Stimulated activated memory B cell treated with anti-CD40 and anti-IgM and Interleukin-4, amounts not matched to agents 10 μg/mL and 1 μg/mL and 100 μg/mL, for 72 hours (primary cell): Measurements from ENCODE around the gene SERPINF2.
"Not testable (repeated sequence)": the region's sequence is repeated elsewhere in the genome, so short reads cannot be mapped to it uniquely, and the experiment has no call there.

Experiments
- ATAC-seq: fragments of 150-1000 bp; cut with Tn5 transposase; 2 replicates; pipeline ENCODE4 v1.10.0; 2021
- H3K27ac Mint-ChIP-seq: one replicate; pipeline ENCODE4 v1.8.0; 2022; ENCODE audit warnings: mild to moderate bottlenecking, mixed read lengths
- H3K27me3 Mint-ChIP-seq: one replicate; pipeline ENCODE4 v1.8.0; 2022; ENCODE audit warnings: mixed read lengths
- H3K36me3 Mint-ChIP-seq: one replicate; pipeline ENCODE4 v1.8.0; 2022; ENCODE audit warnings: mixed read lengths
- H3K4me1 Mint-ChIP-seq: one replicate; pipeline ENCODE4 v1.8.0; 2022; ENCODE audit warnings: mixed read lengths
- H3K4me3 Mint-ChIP-seq: one replicate; pipeline ENCODE4 v1.8.0; 2022; ENCODE audit warnings: mild to moderate bottlenecking, moderate library complexity, mixed read lengths
- H3K9me3 Mint-ChIP-seq: one replicate; pipeline ENCODE4 v1.8.0; 2022; ENCODE audit warnings: mixed read lengths

The SERPINF2 gene

GRCh38 chr17:1737531-1738291 is 5.0 kb upstream of the SERPINF2 start:
- no peak for ATAC-seq
- no peaks in the 10 kb centered on the region for H3K27me3 Mint-ChIP-seq
- no peak overlapping the region for H3K4me3 Mint-ChIP-seq
- no peak overlapping the region for H3K27ac Mint-ChIP-seq
- H3K4me1 Mint-ChIP-seq, result peaks cover 31% of the 10 kb centered on the region
- no peaks in the 10 kb centered on the region for H3K9me3 Mint-ChIP-seq
- H3K36me3 Mint-ChIP-seq, result peaks cover 44% of the 10 kb centered on the region

DNA sequence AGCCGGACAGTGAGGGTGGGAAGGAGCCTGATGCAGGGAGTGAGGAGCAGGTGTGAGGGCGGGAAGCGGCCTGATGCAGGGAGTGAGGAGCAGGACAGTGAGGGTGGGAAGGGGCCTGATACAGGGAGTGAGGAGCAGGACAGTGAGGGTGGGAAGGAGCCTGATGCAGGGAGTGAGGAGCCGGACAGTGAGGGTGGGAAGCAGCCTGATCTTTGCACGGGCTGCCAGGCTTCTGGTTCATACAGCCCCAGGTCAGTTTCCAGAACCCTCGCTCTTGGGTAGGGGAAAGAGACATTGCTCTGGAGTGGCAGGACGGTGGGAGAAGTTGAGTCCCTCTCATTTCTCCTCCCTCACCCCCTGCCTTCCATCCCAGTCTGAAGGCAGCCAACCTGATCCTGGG is 772 bp upstream of the SERPINF2 start:
- not testable (repeated sequence) for H3K9me3 Mint-ChIP-seq, H3K4me1 Mint-ChIP-seq, ATAC-seq, H3K4me3 Mint-ChIP-seq, H3K27me3 Mint-ChIP-seq, H3K27ac Mint-ChIP-seq
- H3K36me3 Mint-ChIP-seq, result peaks cover 19% of the 10 kb centered on the region

- Mint-ChIP-seq H3K27ac (no peak overlapping the region), H3K4me1 (no peaks in the 10 kb centered on the region), H3K9me3 (no peaks in the 10 kb centered on the region), H3K27me3 (no peaks in the 10 kb centered on the region), H3K36me3 (peaks cover 7% of the 10 kb centered on the region), H3K4me3 (no peak overlapping the region)
- ATAC-seq, result peak; percentile 39
These were observed 393 bp downstream of the SERPINF2 start for GRCh38 chr17:1743088-1743439.

DNA sequence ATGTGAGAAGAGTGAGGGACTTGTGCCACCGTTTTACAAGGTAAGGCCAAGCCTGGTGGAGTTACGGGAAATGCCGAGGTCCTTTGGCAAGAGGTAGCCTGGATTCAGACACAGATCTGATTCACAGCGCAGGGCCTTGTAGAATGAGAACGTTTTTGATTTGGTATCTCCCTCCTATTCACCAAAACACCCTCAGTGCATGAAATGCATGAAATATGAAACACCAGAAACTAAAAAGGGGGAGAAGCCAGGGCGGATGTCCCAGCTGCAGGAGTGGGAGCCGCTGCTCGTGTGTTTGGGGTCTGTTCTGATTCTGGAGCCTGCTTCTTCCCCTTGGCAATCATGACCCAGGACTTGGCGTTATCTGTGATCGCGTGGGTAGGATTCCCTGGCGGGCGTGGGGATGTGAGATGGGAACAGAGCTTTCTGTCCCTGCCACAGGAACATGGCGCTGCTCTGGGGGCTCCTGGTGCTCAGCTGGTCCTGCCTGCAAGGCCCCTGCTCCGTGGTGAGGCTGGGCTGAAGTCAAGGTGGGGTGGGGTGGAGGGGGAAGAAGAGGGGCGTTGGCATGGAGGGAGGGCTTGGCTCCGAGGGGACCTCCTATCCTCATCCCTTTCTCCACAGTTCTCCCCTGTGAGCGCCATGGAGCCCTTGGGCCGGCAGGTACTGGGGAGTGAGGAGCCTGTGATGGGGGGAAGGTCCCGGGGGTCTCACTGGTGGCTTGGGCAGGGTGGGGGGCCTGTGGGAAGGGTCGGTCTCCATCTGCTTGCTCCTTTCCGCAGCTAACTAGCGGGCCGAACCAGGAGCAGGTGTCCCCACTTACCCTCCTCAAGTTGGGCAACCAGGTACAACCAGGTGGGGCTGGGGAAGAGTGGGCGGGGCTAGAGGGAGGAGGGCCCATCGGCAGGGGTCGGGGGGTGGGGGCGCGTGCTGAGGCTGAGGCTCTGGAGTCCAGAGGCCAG is 2.2 kb downstream of the SERPINF2 start:
- no peak overlapping the region for H3K4me3 Mint-ChIP-seq
- peak; percentile 27 for ATAC-seq
- H3K36me3 Mint-ChIP-seq, result no peaks in the 10 kb centered on the region
- no peak overlapping the region for H3K27ac Mint-ChIP-seq
- H3K9me3 Mint-ChIP-seq, result no peaks in the 10 kb centered on the region
- no peaks in the 10 kb centered on the region for H3K27me3 Mint-ChIP-seq
- H3K4me1 Mint-ChIP-seq, result no peaks in the 10 kb centered on the region

- ATAC-seq, result no peak
- H3K27ac Mint-ChIP-seq, result no peak overlapping the region
- H3K4me3 Mint-ChIP-seq, result no peak overlapping the region
- H3K27me3 Mint-ChIP-seq, result no peaks in the 10 kb centered on the region
- H3K36me3 Mint-ChIP-seq, result no peaks in the 10 kb centered on the region
- H3K4me1 Mint-ChIP-seq, result no peaks in the 10 kb centered on the region
- H3K9me3 Mint-ChIP-seq, result no peaks in the 10 kb centered on the region
These were observed 2.9 kb downstream of the SERPINF2 start for GRCh38 chr17:1745513-1746020.

DNA sequence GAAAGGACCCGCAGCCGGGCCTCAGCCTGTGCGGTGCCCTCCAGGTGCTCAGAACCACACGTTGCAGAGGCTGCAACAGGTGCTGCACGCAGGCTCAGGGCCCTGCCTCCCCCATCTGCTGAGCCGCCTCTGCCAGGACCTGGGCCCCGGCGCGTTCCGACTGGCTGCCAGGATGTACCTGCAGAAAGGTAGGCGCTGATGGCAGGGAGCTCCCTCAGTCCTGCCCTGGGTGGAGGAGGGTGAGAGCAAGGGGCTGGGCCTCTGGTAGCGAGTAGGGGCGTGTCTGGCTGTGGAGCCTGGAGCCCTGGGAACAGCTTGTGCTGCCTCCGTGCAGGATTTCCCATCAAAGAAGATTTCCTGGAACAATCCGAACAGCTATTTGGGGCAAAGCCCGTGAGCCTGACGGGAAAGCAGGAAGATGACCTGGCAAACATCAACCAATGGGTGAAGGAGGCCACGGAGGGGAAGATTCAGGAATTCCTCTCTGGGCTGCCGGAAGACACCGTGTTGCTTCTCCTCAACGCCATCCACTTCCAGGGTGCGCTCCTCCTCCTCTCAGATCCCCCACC is 4.4 kb downstream of the SERPINF2 start:
- H3K4me1 Mint-ChIP-seq, result peaks cover 1% of the 10 kb centered on the region
- H3K27me3 Mint-ChIP-seq, result no peaks in the 10 kb centered on the region
- H3K27ac Mint-ChIP-seq, result no peak overlapping the region
- H3K9me3 Mint-ChIP-seq, result no peaks in the 10 kb centered on the region
- no peak for ATAC-seq
- no peaks in the 10 kb centered on the region for H3K36me3 Mint-ChIP-seq
- H3K4me3 Mint-ChIP-seq, result no peak overlapping the region

DNA sequence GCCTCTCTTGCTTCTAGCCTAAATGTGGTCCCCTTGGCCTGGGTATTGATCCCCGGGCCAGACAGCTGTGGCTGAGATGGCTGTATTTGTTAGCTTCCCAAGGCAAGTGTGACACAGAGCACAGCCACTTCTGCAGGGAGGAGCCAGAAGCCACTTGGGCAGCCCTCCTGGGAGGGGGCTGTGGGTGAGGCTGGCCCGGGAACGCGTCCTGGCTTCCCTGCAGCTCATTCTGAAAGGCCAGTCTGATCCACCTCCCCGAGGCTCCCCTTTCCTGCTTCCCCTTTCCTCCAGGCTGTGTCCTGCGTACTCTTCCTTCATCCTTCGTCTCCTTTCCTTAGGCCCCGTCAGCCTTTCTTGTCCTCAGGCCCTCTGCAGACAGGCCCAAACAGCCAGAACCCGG is 8.0 kb downstream of the SERPINF2 start:
- Mint-ChIP-seq H3K4me3 (no peak overlapping the region), H3K4me1 (peaks cover 10% of the 10 kb centered on the region)
- ATAC-seq, result no peak

GRCh38 chr17:1752425-1753262 is 10.0 kb downstream of the SERPINF2 start:
- Mint-ChIP-seq H3K9me3 (no peaks in the 10 kb centered on the region), H3K27me3 (no peaks in the 10 kb centered on the region), H3K36me3 (no peaks in the 10 kb centered on the region), H3K4me3 (peak overlapping the region; percentile 63), H3K4me1 (peaks cover 10% of the 10 kb centered on the region), H3K27ac (peak overlapping the region; percentile 79)
- ATAC-seq, result peak; percentile 74

More for the DNA sequence above, 8.0 kb downstream of the SERPINF2 start:
- Mint-ChIP-seq H3K9me3 (no peaks in the 10 kb centered on the region), H3K27me3 (no peaks in the 10 kb centered on the region), H3K27ac (no peak overlapping the region), H3K36me3 (no peaks in the 10 kb centered on the region)

GRCh38 chr17:1753767-1754429 is 11.2 kb downstream of the SERPINF2 start:
- peaks cover 18% of the 10 kb centered on the region for H3K4me1 Mint-ChIP-seq
- ATAC-seq, result no peak
- H3K9me3 Mint-ChIP-seq, result no peaks in the 10 kb centered on the region
- peaks cover 8% of the 10 kb centered on the region for H3K27me3 Mint-ChIP-seq
- no peak overlapping the region for H3K4me3 Mint-ChIP-seq
- H3K27ac Mint-ChIP-seq, result no peak overlapping the region
- no peaks in the 10 kb centered on the region for H3K36me3 Mint-ChIP-seq

DNA sequence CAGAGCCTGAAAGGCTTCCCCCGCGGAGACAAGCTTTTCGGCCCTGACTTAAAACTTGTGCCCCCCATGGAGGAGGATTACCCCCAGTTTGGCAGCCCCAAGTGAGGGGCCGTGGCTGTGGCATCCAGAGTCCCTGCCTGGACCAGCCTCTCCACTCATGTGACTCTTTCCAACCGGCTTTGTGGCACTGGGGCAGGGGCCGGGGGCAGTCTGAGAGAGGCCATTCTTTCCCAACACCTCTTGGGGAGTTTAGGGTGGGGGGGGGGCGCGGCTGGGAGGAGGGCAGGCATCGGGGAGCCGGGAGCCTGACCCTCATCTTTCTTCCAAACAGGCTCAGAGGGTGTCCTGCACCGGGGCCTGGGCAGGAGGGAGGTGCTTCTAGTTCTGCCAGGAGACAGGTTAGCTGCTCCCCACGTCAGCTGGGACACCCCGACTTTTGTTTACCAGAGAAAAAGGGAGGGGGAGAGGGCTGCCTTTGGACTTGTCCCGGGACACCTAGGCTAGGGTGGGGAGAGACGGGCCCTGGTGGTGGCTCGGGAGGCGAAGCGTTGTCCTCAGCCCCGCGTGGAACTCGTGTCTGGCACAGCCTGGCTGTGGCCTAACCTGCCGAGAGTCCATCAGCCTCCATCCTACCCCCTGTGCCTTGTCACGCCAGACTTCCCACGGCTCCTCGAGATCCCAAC is 11.9 kb downstream of the SERPINF2 start:
- ATAC-seq, result no peak
- Mint-ChIP-seq H3K36me3 (no peaks in the 10 kb centered on the region), H3K9me3 (no peaks in the 10 kb centered on the region), H3K27ac (peak overlapping the region; percentile 3), H3K27me3 (peaks cover 9% of the 10 kb centered on the region), H3K4me1 (peaks cover 19% of the 10 kb centered on the region), H3K4me3 (no peak overlapping the region)

DNA sequence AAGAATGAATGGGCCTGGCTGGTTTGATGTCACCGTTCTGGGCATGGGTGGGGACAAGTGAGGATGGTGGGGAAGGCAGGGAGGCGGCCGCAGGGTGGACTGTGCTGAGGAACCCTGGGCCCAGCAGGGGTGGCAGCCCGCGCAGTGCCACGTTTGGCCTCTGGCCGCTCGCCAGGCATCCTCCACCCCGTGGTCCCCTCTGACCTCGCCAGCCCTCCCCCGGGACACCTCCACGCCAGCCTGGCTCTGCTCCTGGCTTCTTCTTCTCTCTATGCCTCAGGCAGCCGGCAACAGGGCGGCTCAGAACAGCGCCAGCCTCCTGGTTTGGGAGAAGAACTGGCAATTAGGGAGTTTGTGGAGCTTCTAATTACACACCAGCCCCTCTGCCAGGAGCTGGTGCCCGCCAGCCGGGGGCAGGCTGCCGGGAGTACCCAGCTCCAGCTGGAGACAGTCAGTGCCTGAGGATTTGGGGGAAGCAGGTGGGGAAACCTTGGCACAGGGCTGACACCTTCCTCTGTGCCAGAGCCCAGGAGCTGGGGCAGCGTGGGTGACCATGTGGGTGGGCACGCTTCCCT is 12.7 kb downstream of the SERPINF2 start:
- H3K27me3 Mint-ChIP-seq, result peaks cover 9% of the 10 kb centered on the region
- H3K27ac Mint-ChIP-seq, result peak overlapping the region; percentile 3
- ATAC-seq, result peak; percentile 52
- no peak overlapping the region for H3K4me3 Mint-ChIP-seq
- no peaks in the 10 kb centered on the region for H3K36me3 Mint-ChIP-seq
- peaks cover 19% of the 10 kb centered on the region for H3K4me1 Mint-ChIP-seq
- H3K9me3 Mint-ChIP-seq, result no peaks in the 10 kb centered on the region

- H3K4me1 Mint-ChIP-seq, result peaks cover 19% of the 10 kb centered on the region
- no peak for ATAC-seq
- H3K9me3 Mint-ChIP-seq, result no peaks in the 10 kb centered on the region
- H3K36me3 Mint-ChIP-seq, result no peaks in the 10 kb centered on the region
- H3K4me3 Mint-ChIP-seq, result no peak overlapping the region
- peak overlapping the region; percentile 3 for H3K27ac Mint-ChIP-seq
- H3K27me3 Mint-ChIP-seq, result peaks cover 9% of the 10 kb centered on the region
These were observed 13.2 kb downstream of the SERPINF2 start for GRCh38 chr17:1755827-1756262.

DNA sequence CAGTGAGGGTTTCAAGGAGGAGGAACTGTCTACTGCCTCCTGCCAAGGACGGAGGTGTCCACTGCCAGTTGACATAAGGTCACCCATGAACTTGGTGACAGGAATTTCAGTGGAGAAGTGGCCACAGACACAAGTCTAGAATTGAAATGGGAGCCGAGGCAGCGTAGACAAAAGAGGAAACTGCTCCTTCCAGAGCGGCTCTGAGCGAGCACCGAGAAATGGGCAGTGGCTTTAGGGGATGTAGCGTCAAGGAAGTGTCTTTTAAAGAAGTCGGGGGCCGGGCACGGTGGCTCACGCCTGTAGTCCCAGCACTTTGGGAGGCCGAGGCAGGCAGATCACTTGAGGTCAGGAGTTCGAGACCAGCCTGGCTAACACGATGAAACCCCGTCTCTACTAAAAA is 16.1 kb downstream of the SERPINF2 start:
- H3K4me1 Mint-ChIP-seq, result peaks cover 35% of the 10 kb centered on the region
- H3K36me3 Mint-ChIP-seq, result no peaks in the 10 kb centered on the region
- no peaks in the 10 kb centered on the region for H3K9me3 Mint-ChIP-seq
- H3K27ac Mint-ChIP-seq, result peak overlapping the region; percentile 68
- H3K4me3 Mint-ChIP-seq, result no peak overlapping the region
- no peak for ATAC-seq
- H3K27me3 Mint-ChIP-seq, result peaks cover 9% of the 10 kb centered on the region
